ENCODE data around the gene SPATA24. TPM values are rescaled to one million over a fixed set of nuclear protein-coding genes. Genes with fewer than 3 reads are reported as not detected.

SPATA24 gene
- total and polyA plus RNA-seq, 2 experiments from 2014 or later = 16.0 to 20.6 TPM

GRCh38 chr5:139389701-139390638, 13.9 kb downstream of the SPATA24 start, which contains the start of gene MZB1:
TSS of gene MZB1 (minus strand) at chr5:139389913. CDS start at chr5:139389856, 57 bp downstream.
- Mint-ChIP-seq H3K27me3 (ENCODE audit: insufficient read depth, low read depth, poor library complexity) (peaks cover 46% of the 10 kb centered on the region), H3K4me1 (peaks cover 31% of the 10 kb centered on the region), H3K36me3 (ENCODE audit: low read depth) (no peaks in the 10 kb centered on the region; the same call in 2 of the 3 replicates), H3K27ac (no peak within 1 kb of the TSS), H3K9me3 (no peaks in the 10 kb centered on the region), H3K4me3 (peak within 1 kb of the TSS; percentile 9; the same call in 1 of the 3 replicates)
- no peaks in the 10 kb centered on the region for H3K9me2 ChIP-seq (ENCODE audit: insufficient read depth)
- H2AFZ ChIP-seq = no peak within 1 kb of the TSS
- H4K20me1 ChIP-seq (replicated peaks; ENCODE audit: insufficient read depth) = no peaks in the 10 kb centered on the region
- peaks cover 16% of the 10 kb centered on the region for H3K4me1 ChIP-seq (ENCODE audit: insufficient read depth)
- no peak within 1 kb of the TSS for H3K27ac ChIP-seq (ENCODE audit: low read depth)
- no peaks in the 10 kb centered on the region for H3K36me3 ChIP-seq (ENCODE audit: insufficient read depth)
- peak within 1 kb of the TSS; percentile 74; the same call in 1 of the 2 replicates for H3K4me2 ChIP-seq
- no peak for TF ChIP-seq NANOG (IDR thresholded peaks at IDR 0.05; ENCODE audit: borderline replicate concordance)
- TF ChIP-seq, protein P1, sequence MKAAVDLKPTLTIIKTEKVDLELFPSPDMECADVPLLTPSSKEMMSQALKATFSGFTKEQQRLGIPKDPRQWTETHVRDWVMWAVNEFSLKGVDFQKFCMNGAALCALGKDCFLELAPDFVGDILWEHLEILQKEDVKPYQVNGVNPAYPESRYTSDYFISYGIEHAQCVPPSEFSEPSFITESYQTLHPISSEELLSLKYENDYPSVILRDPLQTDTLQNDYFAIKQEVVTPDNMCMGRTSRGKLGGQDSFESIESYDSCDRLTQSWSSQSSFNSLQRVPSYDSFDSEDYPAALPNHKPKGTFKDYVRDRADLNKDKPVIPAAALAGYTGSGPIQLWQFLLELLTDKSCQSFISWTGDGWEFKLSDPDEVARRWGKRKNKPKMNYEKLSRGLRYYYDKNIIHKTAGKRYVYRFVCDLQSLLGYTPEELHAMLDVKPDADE (IDR thresholded peaks at IDR 0.05) = no peak
- no peak for TF ChIP-seq JUNB (IDR thresholded peaks at IDR 0.05; ENCODE audit: unreplicated experiment)
- no peak for TF ChIP-seq POLR2AphosphoS5 (IDR thresholded peaks at IDR 0.05; ENCODE audit: low read depth)
- TF ChIP-seq ZNF462 (CRISPR knock-in tag; IDR thresholded peaks at IDR 0.05) = no peak
- TF ChIP-seq STAT1 (IDR thresholded peaks at IDR 0.05; ENCODE audit: unreplicated experiment) = no peak
- no peak for TF ChIP-seq REST (IDR thresholded peaks at IDR 0.05; ENCODE audit: unreplicated experiment)
- no peak for TF ChIP-seq EZH2 (IDR thresholded peaks at IDR 0.05; ENCODE audit: low read depth, unreplicated experiment)
- no peak for TF ChIP-seq CREB1 (CRISPR knock-in tag; IDR thresholded peaks at IDR 0.05; ENCODE audit: low read depth)
- no peak for TF ChIP-seq ZNF114 (CRISPR knock-in tag; IDR thresholded peaks at IDR 0.05)
- no peak for TF ChIP-seq EZH2phosphoT487 (IDR thresholded peaks at IDR 0.05; ENCODE audit: unreplicated experiment)
- TF ChIP-seq, protein P2, sequence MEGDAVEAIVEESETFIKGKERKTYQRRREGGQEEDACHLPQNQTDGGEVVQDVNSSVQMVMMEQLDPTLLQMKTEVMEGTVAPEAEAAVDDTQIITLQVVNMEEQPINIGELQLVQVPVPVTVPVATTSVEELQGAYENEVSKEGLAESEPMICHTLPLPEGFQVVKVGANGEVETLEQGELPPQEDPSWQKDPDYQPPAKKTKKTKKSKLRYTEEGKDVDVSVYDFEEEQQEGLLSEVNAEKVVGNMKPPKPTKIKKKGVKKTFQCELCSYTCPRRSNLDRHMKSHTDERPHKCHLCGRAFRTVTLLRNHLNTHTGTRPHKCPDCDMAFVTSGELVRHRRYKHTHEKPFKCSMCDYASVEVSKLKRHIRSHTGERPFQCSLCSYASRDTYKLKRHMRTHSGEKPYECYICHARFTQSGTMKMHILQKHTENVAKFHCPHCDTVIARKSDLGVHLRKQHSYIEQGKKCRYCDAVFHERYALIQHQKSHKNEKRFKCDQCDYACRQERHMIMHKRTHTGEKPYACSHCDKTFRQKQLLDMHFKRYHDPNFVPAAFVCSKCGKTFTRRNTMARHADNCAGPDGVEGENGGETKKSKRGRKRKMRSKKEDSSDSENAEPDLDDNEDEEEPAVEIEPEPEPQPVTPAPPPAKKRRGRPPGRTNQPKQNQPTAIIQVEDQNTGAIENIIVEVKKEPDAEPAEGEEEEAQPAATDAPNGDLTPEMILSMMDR (conservative IDR thresholded peaks at IDR 0.05; ENCODE audit: low read depth in 2 of 2) = no peak
- TF ChIP-seq ZNF331 (CRISPR knock-in tag; IDR thresholded peaks at IDR 0.05; ENCODE audit: low read depth) = no peak
- no peak for DNase-seq (ENCODE audit: low spot score)
- H3K79me2 ChIP-seq (replicated peaks; ENCODE audit: insufficient read depth) = no peaks in the 10 kb centered on the region
- peaks cover 13% of the 10 kb centered on the region for H3F3A ChIP-seq (replicated peaks; ENCODE audit: low read depth)
- peaks cover 30% of the 10 kb centered on the region for H3K27me3 ChIP-seq (ENCODE audit: insufficient read depth)
- no peak within 1 kb of the TSS for H3K4me3 ChIP-seq
- no peak for ATAC-seq

Measured in GM23338 (cell line).